Suprapubic skin (tissue), 4 donors: ENCODE results near the gene MAPRE3. TPM values are rescaled to one million over a fixed set of nuclear protein-coding genes. Genes with fewer than 3 reads are reported as not detected.

Experiments
- DNase-seq, 2 donors: peaks; one replicate each; pipeline ENCODE4 v3.0.0-alpha.2; 2019; ENCODE audit warnings: low spot score in 2 of 2
- H3K27ac ChIP-seq: fragments of 200-600 bp; sonication (generic); one replicate; pipeline ENCODE4 v1.5.1; 2019
- H3K27me3 ChIP-seq: fragments of 200-600 bp; sonication (generic); one replicate; pipeline ENCODE4 v1.5.1; 2019
- H3K36me3 ChIP-seq: fragments of 200-600 bp; sonication (generic); one replicate; pipeline ENCODE4 v1.5.1; 2019
- H3K4me1 ChIP-seq: fragments of 200-600 bp; sonication (generic); one replicate; pipeline ENCODE4 v1.5.1; 2019
- H3K4me3 ChIP-seq: fragments of 200-600 bp; sonication (generic); one replicate; pipeline ENCODE4 v1.5.1; 2019; ENCODE audit warnings: mild to moderate bottlenecking
- H3K9me3 ChIP-seq: fragments of 200-600 bp; sonication (generic); one replicate; pipeline ENCODE4 v1.5.1; 2019
- EP300 ChIP-seq: sonication (generic); formaldehyde crosslinking; IDR thresholded peaks from one replicate; pipeline ENCODE4 v1.6.1; 2017; ENCODE audit warnings: antibody characterized with exemption
- POLR2A ChIP-seq, 2 donors: fragments of 450-650 bp; IDR thresholded peaks; one replicate each; pipeline ENCODE4 v1.6.1; 2017; ENCODE audit warnings: antibody characterized with exemption in 2 of 2, mild to moderate bottlenecking in 2 of 2, moderate library complexity in 2 of 2
- POLR2AphosphoS5 ChIP-seq, 3 donors: sonication (generic); formaldehyde crosslinking; IDR thresholded peaks; one replicate each; pipeline ENCODE4 v1.6.1; 2017; ENCODE audit warnings: antibody characterized with exemption in 3 of 3
- WGBS: methylation state at CpG from one replicate; pipeline ENCODE4 v1.1.5; 2018; 5-methylcytosine and 5-hydroxymethylcytosine counted together
- total RNA-seq, 4 donors: library from RNA; depleted of rRNA; stranded (reverse); fragments of >200 nt; gene quantifications; one replicate each; pipeline ENCODE4 v1.1.0, GENCODE V29; 2016
- TF ChIP-seq, protein P1 (sequence below), 2 donors: fragments of 200-600 bp in 1 of 2; fragments of 450-650 bp in 1 of 2; sonication (generic) in 1 of 2; IDR thresholded peaks; one replicate each; pipeline ENCODE4 v1.5.1; 2016 to 2019; ENCODE audit warnings: antibody characterized with exemption in 2 of 2, mild to moderate bottlenecking in 1 of 2, moderate library complexity in 1 of 2

Gene MAPRE3
- total RNA-seq, 4 donors from 2014 or later: 29.5 to 57.5 (median 34.0) TPM

DNA sequence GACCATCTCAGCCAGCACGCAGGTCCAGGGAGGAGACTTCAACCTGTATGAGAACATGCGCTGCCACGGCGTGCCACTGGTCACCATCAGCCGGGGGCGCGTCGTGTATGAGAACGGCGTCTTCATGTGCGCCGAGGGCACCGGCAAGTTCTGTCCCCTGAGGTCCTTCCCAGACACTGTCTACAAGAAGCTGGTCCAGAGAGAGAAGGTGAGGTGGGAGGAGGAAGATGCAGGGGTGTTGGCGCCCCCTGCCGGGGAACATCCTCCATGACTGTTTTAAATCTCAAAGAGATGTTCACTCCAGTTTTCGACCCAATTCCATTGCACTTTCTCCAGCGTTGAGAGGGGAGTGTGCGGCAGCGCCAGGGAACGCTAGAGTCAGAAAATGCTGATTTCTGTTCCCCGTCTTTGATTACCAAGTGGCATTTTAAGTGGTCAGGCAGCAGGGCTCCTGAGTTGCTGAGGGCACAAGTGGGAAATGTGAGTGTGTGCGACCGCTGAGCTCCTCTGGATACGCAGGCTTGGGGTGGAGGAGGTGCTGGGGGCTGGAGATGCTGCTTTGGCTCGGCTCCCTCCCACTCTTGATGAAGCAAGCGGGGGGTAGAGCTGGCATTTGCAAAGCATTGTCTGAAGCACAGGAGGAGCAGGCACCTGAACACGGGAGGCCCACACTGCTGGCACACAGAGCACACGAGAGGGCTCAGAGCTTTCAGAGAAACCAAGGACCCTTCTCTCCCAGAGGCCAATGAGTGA lies 27.7 kb upstream of the MAPRE3 start:
- WGBS: 38% methylated on average over 26 of the region's 28 CpGs
- H3K4me3 ChIP-seq: no peak overlapping the region
- no peaks in the 10 kb centered on the region for H3K36me3 ChIP-seq
- peaks cover 41% of the 10 kb centered on the region for H3K27me3 ChIP-seq
- peaks cover 5% of the 10 kb centered on the region for H3K4me1 ChIP-seq
- no peak overlapping the region for H3K27ac ChIP-seq
- DNase-seq: peak in 1 of 2 donors; percentile 78
- TF ChIP-seq EP300 (no peak), POLR2AphosphoS5 (IDR thresholded peaks at IDR 0.05) (no peak)
- TF ChIP-seq, protein P1, sequence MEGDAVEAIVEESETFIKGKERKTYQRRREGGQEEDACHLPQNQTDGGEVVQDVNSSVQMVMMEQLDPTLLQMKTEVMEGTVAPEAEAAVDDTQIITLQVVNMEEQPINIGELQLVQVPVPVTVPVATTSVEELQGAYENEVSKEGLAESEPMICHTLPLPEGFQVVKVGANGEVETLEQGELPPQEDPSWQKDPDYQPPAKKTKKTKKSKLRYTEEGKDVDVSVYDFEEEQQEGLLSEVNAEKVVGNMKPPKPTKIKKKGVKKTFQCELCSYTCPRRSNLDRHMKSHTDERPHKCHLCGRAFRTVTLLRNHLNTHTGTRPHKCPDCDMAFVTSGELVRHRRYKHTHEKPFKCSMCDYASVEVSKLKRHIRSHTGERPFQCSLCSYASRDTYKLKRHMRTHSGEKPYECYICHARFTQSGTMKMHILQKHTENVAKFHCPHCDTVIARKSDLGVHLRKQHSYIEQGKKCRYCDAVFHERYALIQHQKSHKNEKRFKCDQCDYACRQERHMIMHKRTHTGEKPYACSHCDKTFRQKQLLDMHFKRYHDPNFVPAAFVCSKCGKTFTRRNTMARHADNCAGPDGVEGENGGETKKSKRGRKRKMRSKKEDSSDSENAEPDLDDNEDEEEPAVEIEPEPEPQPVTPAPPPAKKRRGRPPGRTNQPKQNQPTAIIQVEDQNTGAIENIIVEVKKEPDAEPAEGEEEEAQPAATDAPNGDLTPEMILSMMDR (IDR thresholded peaks at IDR 0.05): peak; percentile 18 to 77
- H3K9me3 ChIP-seq: no peaks in the 10 kb centered on the region

- peaks cover 66% of the 10 kb centered on the region for H3K27me3 ChIP-seq
- no peak for TF ChIP-seq POLR2AphosphoS5 (IDR thresholded peaks at IDR 0.05)
- TF ChIP-seq POLR2A (IDR thresholded peaks at IDR 0.05): no peak
- no peak for TF ChIP-seq EP300
- TF ChIP-seq, protein P1 (IDR thresholded peaks at IDR 0.05): no peak
Measured at GRCh38 chr2:26945991-26946750, 24.3 kb upstream of the MAPRE3 start.

GRCh38 chr2:26946841-26947784 lies 23.3 kb upstream of the MAPRE3 start:
- H3K36me3 ChIP-seq: no peaks in the 10 kb centered on the region
- DNase-seq: no peak
- no peak overlapping the region for H3K27ac ChIP-seq
- H3K4me1 ChIP-seq: peaks cover 5% of the 10 kb centered on the region
- H3K4me3 ChIP-seq: no peak overlapping the region
- no peaks in the 10 kb centered on the region for H3K9me3 ChIP-seq
- H3K27me3 ChIP-seq: peaks cover 66% of the 10 kb centered on the region
- 63% methylated on average over 18 of the region's 34 CpGs for WGBS
- TF ChIP-seq, protein P1 (IDR thresholded peaks at IDR 0.05): no peak
- TF ChIP-seq EP300: no peak
- TF ChIP-seq POLR2AphosphoS5 (IDR thresholded peaks at IDR 0.05): no peak
- TF ChIP-seq POLR2A (IDR thresholded peaks at IDR 0.05): no peak

More at GRCh38 chr2:26945991-26946750, 24.3 kb upstream of the MAPRE3 start:
- Histone ChIP-seq H3K27ac (no peak overlapping the region), H3K4me3 (no peak overlapping the region), H3K4me1 (peaks cover 5% of the 10 kb centered on the region), H3K9me3 (no peaks in the 10 kb centered on the region), H3K36me3 (no peaks in the 10 kb centered on the region)
- WGBS: 82% methylated on average over 11 of the region's 12 CpGs
- DNase-seq: no peak

- WGBS: 85% methylated on average over 3 of the region's 3 CpGs
- Histone ChIP-seq H3K9me3 (no peaks in the 10 kb centered on the region), H3K4me1 (peaks cover 5% of the 10 kb centered on the region), H3K27me3 (peaks cover 61% of the 10 kb centered on the region), H3K36me3 (no peaks in the 10 kb centered on the region), H3K4me3 (no peak overlapping the region), H3K27ac (no peak overlapping the region)
- TF ChIP-seq, protein P1 (IDR thresholded peaks at IDR 0.05): no peak
- TF ChIP-seq EP300 (no peak), POLR2A (IDR thresholded peaks at IDR 0.05) (no peak), POLR2AphosphoS5 (IDR thresholded peaks at IDR 0.05) (no peak)
- no peak for DNase-seq
Measured at GRCh38 chr2:26948800-26949199, 21.6 kb upstream of the MAPRE3 start.
